ENCODE data around the gene VAT1L. TPM values are rescaled to one million over a fixed set of nuclear protein-coding genes. Genes with fewer than 3 reads are reported as not detected.
A peak's percentile ranks its signal among the peaks of the same experiment; 100 is the strongest.

Gene VAT1L
- total RNA-seq, 1 donor from 2014 or later, result not detected

DNA sequence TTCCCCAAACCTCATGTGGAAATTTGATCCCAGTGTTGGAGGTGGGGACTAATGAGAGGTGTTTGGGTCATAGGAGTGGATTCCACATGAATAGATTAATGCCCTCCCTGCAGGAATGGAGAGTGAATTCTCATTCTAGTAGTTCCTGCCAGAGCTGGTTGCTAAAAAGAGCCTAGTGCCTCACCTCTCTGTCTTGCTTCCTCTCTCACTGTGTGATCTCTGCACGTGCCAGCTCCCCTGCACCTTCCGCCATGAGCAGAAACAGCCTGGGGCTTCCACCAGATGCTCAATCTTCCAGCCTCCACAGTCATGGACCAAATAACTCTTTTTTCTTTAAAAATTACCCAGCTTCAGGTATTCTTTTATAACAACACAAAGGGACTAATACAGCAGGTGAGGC is 161.1 kb downstream of the VAT1L start:
- no peak for DNase-seq (ENCODE audit: low read depth)
- no peak for FAIRE-seq
- no peaks in the 10 kb centered on the region for H3K27me3 ChIP-seq (ENCODE audit: control insufficient read depth, insufficient read depth, low read length)
- TF ChIP-seq, protein P1, sequence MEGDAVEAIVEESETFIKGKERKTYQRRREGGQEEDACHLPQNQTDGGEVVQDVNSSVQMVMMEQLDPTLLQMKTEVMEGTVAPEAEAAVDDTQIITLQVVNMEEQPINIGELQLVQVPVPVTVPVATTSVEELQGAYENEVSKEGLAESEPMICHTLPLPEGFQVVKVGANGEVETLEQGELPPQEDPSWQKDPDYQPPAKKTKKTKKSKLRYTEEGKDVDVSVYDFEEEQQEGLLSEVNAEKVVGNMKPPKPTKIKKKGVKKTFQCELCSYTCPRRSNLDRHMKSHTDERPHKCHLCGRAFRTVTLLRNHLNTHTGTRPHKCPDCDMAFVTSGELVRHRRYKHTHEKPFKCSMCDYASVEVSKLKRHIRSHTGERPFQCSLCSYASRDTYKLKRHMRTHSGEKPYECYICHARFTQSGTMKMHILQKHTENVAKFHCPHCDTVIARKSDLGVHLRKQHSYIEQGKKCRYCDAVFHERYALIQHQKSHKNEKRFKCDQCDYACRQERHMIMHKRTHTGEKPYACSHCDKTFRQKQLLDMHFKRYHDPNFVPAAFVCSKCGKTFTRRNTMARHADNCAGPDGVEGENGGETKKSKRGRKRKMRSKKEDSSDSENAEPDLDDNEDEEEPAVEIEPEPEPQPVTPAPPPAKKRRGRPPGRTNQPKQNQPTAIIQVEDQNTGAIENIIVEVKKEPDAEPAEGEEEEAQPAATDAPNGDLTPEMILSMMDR (IDR thresholded peaks at IDR 0.05; ENCODE audit: insufficient read depth, low read length, severe bottlenecking), result no peak
- H3K36me3 ChIP-seq (ENCODE audit: control insufficient read depth, insufficient read depth, low read length), result no peaks in the 10 kb centered on the region
- H3K4me3 ChIP-seq (ENCODE audit: low read depth, low read length), result no peak overlapping the region

DNA sequence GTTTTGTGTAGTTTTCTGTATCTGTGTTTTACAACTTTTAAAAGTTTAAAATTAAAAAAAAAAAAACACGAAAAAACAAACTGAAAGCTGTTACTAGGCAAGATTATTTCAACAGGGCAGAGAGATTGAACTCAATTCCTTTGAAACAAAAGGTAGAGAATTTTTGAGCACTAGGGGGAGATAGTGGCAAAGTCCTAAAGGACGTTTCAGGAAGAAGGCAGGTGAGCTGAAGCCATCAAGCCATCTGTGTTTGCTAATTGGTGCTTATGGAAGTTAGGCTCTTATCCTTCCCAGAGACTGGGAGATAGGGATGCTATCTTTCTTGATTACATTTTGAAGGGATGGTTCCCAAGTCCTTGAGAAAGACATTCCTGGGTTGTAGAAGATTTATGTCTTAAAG is 163.4 kb downstream of the VAT1L start:
- DNase-seq (ENCODE audit: low read depth), result peak; percentile 14
- TF ChIP-seq, protein P1 (IDR thresholded peaks at IDR 0.05; ENCODE audit: insufficient read depth, low read length, severe bottlenecking), result no peak
- FAIRE-seq, result no peak
- Histone ChIP-seq H3K4me3 (ENCODE audit: low read depth, low read length) (no peak overlapping the region), H3K36me3 (ENCODE audit: control insufficient read depth, insufficient read depth, low read length) (no peaks in the 10 kb centered on the region), H3K27me3 (ENCODE audit: control insufficient read depth, insufficient read depth, low read length) (no peaks in the 10 kb centered on the region)

- no peak for FAIRE-seq
- H3K36me3 ChIP-seq (ENCODE audit: control insufficient read depth, insufficient read depth, low read length), result no peaks in the 10 kb centered on the region
- TF ChIP-seq, protein P1 (IDR thresholded peaks at IDR 0.05; ENCODE audit: insufficient read depth, low read length, severe bottlenecking), result no peak
- no peak for DNase-seq (ENCODE audit: low read depth)
- H3K27me3 ChIP-seq (ENCODE audit: control insufficient read depth, insufficient read depth, low read length), result no peaks in the 10 kb centered on the region
- no peak overlapping the region for H3K4me3 ChIP-seq (ENCODE audit: low read depth, low read length)
Observed at GRCh38 chr16:77955127-77955526, 166.8 kb downstream of the VAT1L start.

GRCh38 chr16:77956231-77956630 is 167.9 kb downstream of the VAT1L start:
- no peak for DNase-seq (ENCODE audit: low read depth)
- H3K36me3 ChIP-seq (ENCODE audit: control insufficient read depth, insufficient read depth, low read length), result no peaks in the 10 kb centered on the region
- H3K4me3 ChIP-seq (ENCODE audit: low read depth, low read length), result no peak overlapping the region
- TF ChIP-seq, protein P1 (IDR thresholded peaks at IDR 0.05; ENCODE audit: insufficient read depth, low read length, severe bottlenecking), result no peak
- H3K27me3 ChIP-seq (ENCODE audit: control insufficient read depth, insufficient read depth, low read length), result no peaks in the 10 kb centered on the region
- FAIRE-seq, result no peak

- Histone ChIP-seq H3K27me3 (ENCODE audit: control insufficient read depth, insufficient read depth, low read length) (no peaks in the 10 kb centered on the region), H3K36me3 (ENCODE audit: control insufficient read depth, insufficient read depth, low read length) (no peaks in the 10 kb centered on the region), H3K4me3 (ENCODE audit: low read depth, low read length) (no peak overlapping the region)
- DNase-seq (ENCODE audit: low read depth) (no peak), FAIRE-seq (no peak)
- TF ChIP-seq, protein P1 (IDR thresholded peaks at IDR 0.05; ENCODE audit: insufficient read depth, low read length, severe bottlenecking), result no peak
Observed at GRCh38 chr16:77960766-77961165, 172.4 kb downstream of the VAT1L start.

- Histone ChIP-seq H3K36me3 (ENCODE audit: control insufficient read depth, insufficient read depth, low read length) (no peaks in the 10 kb centered on the region), H3K4me3 (ENCODE audit: low read depth, low read length) (no peak overlapping the region), H3K27me3 (ENCODE audit: control insufficient read depth, insufficient read depth, low read length) (no peaks in the 10 kb centered on the region)
- FAIRE-seq, result no peak
- DNase-seq (ENCODE audit: low read depth), result no peak
- TF ChIP-seq, protein P1 (IDR thresholded peaks at IDR 0.05; ENCODE audit: insufficient read depth, low read length, severe bottlenecking), result no peak
Observed at GRCh38 chr16:77961814-77962213, 173.4 kb downstream of the VAT1L start.
